ENCODE results near the gene SALL3.

DNA sequence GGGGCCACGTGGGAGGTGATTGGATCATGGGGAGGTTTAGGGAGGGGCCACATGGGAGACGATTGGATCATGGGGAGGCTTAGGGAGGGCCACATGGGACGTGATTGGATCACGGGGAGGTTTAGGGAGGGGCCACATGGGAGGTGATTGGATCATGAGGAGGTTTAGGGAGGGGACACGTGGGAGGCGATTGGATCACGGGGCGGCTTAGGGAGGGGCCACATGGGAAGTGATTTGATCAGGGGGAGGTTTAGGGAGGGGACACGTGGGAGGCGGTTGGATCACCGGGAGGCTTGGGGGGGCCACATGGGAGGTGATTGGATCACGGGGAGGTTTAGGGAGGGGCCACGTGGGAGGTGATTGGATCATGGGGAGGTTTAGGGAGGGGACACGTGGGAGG is 22.5 kb upstream of the SALL3 start:
- TF ChIP-seq, protein P1, sequence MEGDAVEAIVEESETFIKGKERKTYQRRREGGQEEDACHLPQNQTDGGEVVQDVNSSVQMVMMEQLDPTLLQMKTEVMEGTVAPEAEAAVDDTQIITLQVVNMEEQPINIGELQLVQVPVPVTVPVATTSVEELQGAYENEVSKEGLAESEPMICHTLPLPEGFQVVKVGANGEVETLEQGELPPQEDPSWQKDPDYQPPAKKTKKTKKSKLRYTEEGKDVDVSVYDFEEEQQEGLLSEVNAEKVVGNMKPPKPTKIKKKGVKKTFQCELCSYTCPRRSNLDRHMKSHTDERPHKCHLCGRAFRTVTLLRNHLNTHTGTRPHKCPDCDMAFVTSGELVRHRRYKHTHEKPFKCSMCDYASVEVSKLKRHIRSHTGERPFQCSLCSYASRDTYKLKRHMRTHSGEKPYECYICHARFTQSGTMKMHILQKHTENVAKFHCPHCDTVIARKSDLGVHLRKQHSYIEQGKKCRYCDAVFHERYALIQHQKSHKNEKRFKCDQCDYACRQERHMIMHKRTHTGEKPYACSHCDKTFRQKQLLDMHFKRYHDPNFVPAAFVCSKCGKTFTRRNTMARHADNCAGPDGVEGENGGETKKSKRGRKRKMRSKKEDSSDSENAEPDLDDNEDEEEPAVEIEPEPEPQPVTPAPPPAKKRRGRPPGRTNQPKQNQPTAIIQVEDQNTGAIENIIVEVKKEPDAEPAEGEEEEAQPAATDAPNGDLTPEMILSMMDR (IDR thresholded peaks at IDR 0.05), result no peak
- TF ChIP-seq POLR2AphosphoS5 (IDR thresholded peaks at IDR 0.05; ENCODE audit: insufficient read depth in 1 of 2, low read depth in 1 of 2) (no peak), POLR2A (IDR thresholded peaks at IDR 0.05) (no peak)

All from vagina (tissue), 2 donors.